Forelimb muscle (tissue), 1 donor: Measurements from ENCODE around the gene CHAC2. TPM values are rescaled to one million over a fixed set of nuclear protein-coding genes. Genes with fewer than 3 reads are reported as not detected.

Source experiments
- polyA plus RNA-seq: library from polyadenylated mRNA; unstranded; fragments of 120-200 nt; gene quantifications from one replicate; pipeline ENCODE4 v1.2.1, GENCODE V29; 2013; ENCODE audit not compliant: insufficient read length

Gene CHAC2
- polyA plus RNA-seq, 1 donor, result 1.9 TPM

Other genes with a start within 250 kb of the CHAC2 start
- 14.6 TPM for gene ASB3, start 19.1 kb downstream of the CHAC2 start, polyA plus RNA-seq
- gene ERLEC1, start 19.2 kb downstream of the CHAC2 start, polyA plus RNA-seq, result 40.4 TPM
- gene GPR75, start 92.2 kb downstream of the CHAC2 start, polyA plus RNA-seq, result 1.5 TPM
- gene PSME4, start 203.2 kb downstream of the CHAC2 start, polyA plus RNA-seq, result 38.3 TPM